Gastroesophageal sphincter (tissue), 4 donors: ENCODE data around the gene TRIML1. TPM values are rescaled to one million over a fixed set of nuclear protein-coding genes. Genes with fewer than 3 reads are reported as not detected.
"Not testable (repeated sequence)": the region's sequence is repeated elsewhere in the genome, so short reads cannot be mapped to it uniquely, and the experiment has no call there.

Source experiments
- ATAC-seq: fragments of 150-250 bp; one replicate; pipeline ENCODE4 v1.9.1; 2016; ENCODE audit warnings: mild to moderate bottlenecking, moderate library complexity
- H3K27ac ChIP-seq, 4 donors: fragments of 200-600 bp; sonication (generic) in 3 of 4; 1 replicate in 3 of 4; 2 replicates in 1 of 4; pipeline ENCODE4 v1.5.1; 2016 to 2019
- H3K27me3 ChIP-seq: fragments of 200-600 bp; sonication (generic); one replicate; pipeline ENCODE4 v1.5.1; 2019
- H3K36me3 ChIP-seq, 2 donors: fragments of 200-600 bp; sonication (generic); one replicate each; pipeline ENCODE4 v1.5.1; 2019; ENCODE audit warnings: control low read depth in 1 of 2
- H3K4me1 ChIP-seq, 3 donors: fragments of 200-600 bp; sonication (generic); 1 replicate in 2 of 3; 2 replicates in 1 of 3; pipeline ENCODE4 v1.5.1; 2016 to 2019; ENCODE audit warnings: control low read depth in 2 of 3
- H3K4me3 ChIP-seq, 2 donors: fragments of 200-600 bp; sonication (generic); one replicate each; pipeline ENCODE4 v1.5.1; 2019; ENCODE audit warnings: mild to moderate bottlenecking in 1 of 2, moderate library complexity in 1 of 2
- H3K9me3 ChIP-seq, 3 donors: fragments of 200-600 bp; sonication (generic); one replicate each; pipeline ENCODE4 v1.5.1; 2017 to 2019; ENCODE audit warnings: control low read depth in 2 of 3
- CTCF ChIP-seq, 4 experiments: fragments of 200-600 bp in 2 of 4; fragments of 450-650 bp in 2 of 4; sonication (generic) in 1 of 4; IDR thresholded peaks; one replicate each; pipeline ENCODE4 v1.5.1; 2017 to 2019; ENCODE audit warnings: antibody characterized with exemption in 4 of 4, mild to moderate bottlenecking in 2 of 4, moderate library complexity in 2 of 4
- EP300 ChIP-seq: sonication (generic); formaldehyde crosslinking; IDR thresholded peaks from one replicate; pipeline ENCODE4 v1.6.1; 2017; ENCODE audit warnings: antibody characterized with exemption, mild to moderate bottlenecking
- POLR2A ChIP-seq, 2 donors: fragments of 450-650 bp; IDR thresholded peaks; one replicate each; pipeline ENCODE4 v1.6.1; 2017; ENCODE audit warnings: antibody characterized with exemption in 2 of 2, mild to moderate bottlenecking in 2 of 2, moderate library complexity in 1 of 2
- POLR2AphosphoS5 ChIP-seq: sonication (generic); formaldehyde crosslinking; IDR thresholded peaks from one replicate; pipeline ENCODE4 v1.6.1; 2017; ENCODE audit warnings: antibody characterized with exemption
- WGBS, 2 donors: methylation state at CpG; one replicate each; pipeline ENCODE4 v1.1.5; 2018; ENCODE audit warnings: low coverage in 1 of 2; 5-methylcytosine and 5-hydroxymethylcytosine counted together
- total RNA-seq, 4 donors: library from RNA; depleted of rRNA; stranded (reverse); fragments of >200 nt; gene quantifications; one replicate each; pipeline ENCODE4 v1.1.0, GENCODE V29; 2016

The TRIML1 gene
- total RNA-seq, 4 donors from 2014 or later, result not detected

- 68 to 90% methylated on average over 3 to 4 of the region's 11 CpGs for WGBS, 2 donors
- Histone ChIP-seq H3K27me3 (no peaks in the 10 kb centered on the region), H3K4me1 (no peaks in the 10 kb centered on the region), H3K36me3 (no peaks in the 10 kb centered on the region), H3K4me3 (no peak overlapping the region), H3K9me3 (no peaks in the 10 kb centered on the region), H3K27ac (no peak overlapping the region)
- no peak for TF ChIP-seq POLR2AphosphoS5
- no peak for TF ChIP-seq POLR2A (IDR thresholded peaks at IDR 0.05)
- no peak for TF ChIP-seq EP300
- TF ChIP-seq CTCF (IDR thresholded peaks at IDR 0.05), result no peak
- ATAC-seq, result no peak
These were observed 7.4 kb downstream of the TRIML1 start for GRCh38 chr4:188146618-188147017.

GRCh38 chr4:188147176-188147575, 7.9 kb downstream of the TRIML1 start:
- no peaks in the 10 kb centered on the region for H3K27me3 ChIP-seq
- 94 to 98% methylated on average over 5 to 11 of the region's 11 CpGs for WGBS, 2 donors
- no peak overlapping the region for H3K4me3 ChIP-seq
- H3K36me3 ChIP-seq, result no peaks in the 10 kb centered on the region
- no peak for ATAC-seq
- no peaks in the 10 kb centered on the region for H3K9me3 ChIP-seq
- TF ChIP-seq POLR2A (IDR thresholded peaks at IDR 0.05) (no peak), EP300 (no peak), POLR2AphosphoS5 (no peak), CTCF (IDR thresholded peaks at IDR 0.05) (no peak)
- H3K4me1 ChIP-seq, result no peaks in the 10 kb centered on the region
- H3K27ac ChIP-seq, result no peak overlapping the region

GRCh38 chr4:188147776-188148175, 8.5 kb downstream of the TRIML1 start:
- Histone ChIP-seq H3K36me3 (no peaks in the 10 kb centered on the region), H3K4me1 (no peaks in the 10 kb centered on the region), H3K4me3 (no peak overlapping the region), H3K9me3 (no peaks in the 10 kb centered on the region), H3K27me3 (no peaks in the 10 kb centered on the region), H3K27ac (no peak overlapping the region)
- WGBS, 2 donors, result 77% methylated on average over 3 of the region's 6 CpGs; no CpG with 5 or more reads in 1 of the 2 donors
- TF ChIP-seq POLR2A (IDR thresholded peaks at IDR 0.05) (no peak), POLR2AphosphoS5 (no peak), CTCF (IDR thresholded peaks at IDR 0.05) (no peak), EP300 (no peak)
- no peak for ATAC-seq

GRCh38 chr4:188154668-188155405, 15.6 kb downstream of the TRIML1 start:
- peaks cover 0 to 9% (median 0%) of the 10 kb centered on the region in 3 donors for H3K9me3 ChIP-seq
- H3K4me3 ChIP-seq, result no peak overlapping the region
- WGBS, 2 donors, result 74 to 82% methylated on average over 10 to 11 of the region's 11 CpGs
- TF ChIP-seq EP300, result no peak
- TF ChIP-seq CTCF (IDR thresholded peaks at IDR 0.05), result no peak
- no peak for TF ChIP-seq POLR2AphosphoS5
- no peak for TF ChIP-seq POLR2A (IDR thresholded peaks at IDR 0.05)
- no peak for ATAC-seq
- no peak overlapping the region for H3K27ac ChIP-seq
- no peaks in the 10 kb centered on the region for H3K27me3 ChIP-seq
- no peaks in the 10 kb centered on the region for H3K36me3 ChIP-seq
- H3K4me1 ChIP-seq, result no peaks in the 10 kb centered on the region

GRCh38 chr4:188158336-188158735, 19.1 kb downstream of the TRIML1 start:
- ATAC-seq, result no peak
- Histone ChIP-seq H3K27ac (no peak overlapping the region), H3K36me3 (no peaks in the 10 kb centered on the region), H3K27me3 (no peaks in the 10 kb centered on the region), H3K9me3 (peaks cover 0 to 9% (median 0%) of the 10 kb centered on the region in 3 donors), H3K4me3 (no peak overlapping the region), H3K4me1 (no peaks in the 10 kb centered on the region)
- 93% methylated on average over 10 of the region's 10 CpGs; no CpG with 5 or more reads in 1 of the 2 donors for WGBS, 2 donors
- TF ChIP-seq POLR2AphosphoS5, result no peak
- no peak for TF ChIP-seq EP300
- TF ChIP-seq POLR2A (IDR thresholded peaks at IDR 0.05), result no peak

- H3K4me1 ChIP-seq, H3K27ac ChIP-seq, H3K27me3 ChIP-seq, H3K36me3 ChIP-seq, H3K9me3 ChIP-seq, ATAC-seq, H3K4me3 ChIP-seq: not testable (repeated sequence)
- WGBS, 2 donors, result 89 to 91% methylated on average over 24 to 39 of the region's 40 CpGs
These were observed 20.4 kb downstream of the TRIML1 start for GRCh38 chr4:188159513-188160226.
